ENCODE results near the gene THBD.

The THBD gene

GRCh38 chr20:23049201-23050075 is at the start of gene THBD:
TSS of gene THBD (minus strand) at chr20:23049672. CDS start at chr20:23049504, 168 bp downstream.
- H3K4me1 Mint-ChIP-seq: no peaks in the 10 kb centered on the region
- H3K9me3 Mint-ChIP-seq: peaks cover 2% of the 10 kb centered on the region
- DNase-seq (ENCODE audit: low spot score in 2 of 2) (no peak), ATAC-seq (ENCODE audit: low read depth) (no peak)
- peaks cover 19% of the 10 kb centered on the region for H3K27me3 Mint-ChIP-seq
- peaks cover 2% of the 10 kb centered on the region for H3K36me3 Mint-ChIP-seq
- no peak within 1 kb of the TSS for H3K27ac Mint-ChIP-seq
- no peak within 1 kb of the TSS for H3K4me3 Mint-ChIP-seq

- no peak overlapping the region for H3K27ac Mint-ChIP-seq
- no peaks in the 10 kb centered on the region for H3K4me1 Mint-ChIP-seq
- H3K27me3 Mint-ChIP-seq: peaks cover 8% of the 10 kb centered on the region
- H3K36me3 Mint-ChIP-seq: no peaks in the 10 kb centered on the region
- H3K9me3 Mint-ChIP-seq: no peaks in the 10 kb centered on the region
- DNase-seq (ENCODE audit: low spot score in 2 of 2): no peak
- ATAC-seq (ENCODE audit: low read depth): no peak
- H3K4me3 Mint-ChIP-seq: no peak overlapping the region
These were observed 48.4 kb upstream of the THBD start for GRCh38 chr20:23097636-23098580.

GRCh38 chr20:23096986-23097520 is 47.6 kb upstream of the THBD start:
- peaks cover 8% of the 10 kb centered on the region for H3K27me3 Mint-ChIP-seq
- no peaks in the 10 kb centered on the region for H3K9me3 Mint-ChIP-seq
- H3K4me1 Mint-ChIP-seq: no peaks in the 10 kb centered on the region
- no peak overlapping the region for H3K4me3 Mint-ChIP-seq
- no peak overlapping the region for H3K27ac Mint-ChIP-seq
- no peak for ATAC-seq (ENCODE audit: low read depth)
- no peak for DNase-seq (ENCODE audit: low spot score in 2 of 2)
- no peaks in the 10 kb centered on the region for H3K36me3 Mint-ChIP-seq

- Mint-ChIP-seq H3K27ac (no peak overlapping the region), H3K36me3 (no peaks in the 10 kb centered on the region), H3K4me3 (no peak overlapping the region), H3K4me1 (no peaks in the 10 kb centered on the region), H3K27me3 (peaks cover 8% of the 10 kb centered on the region), H3K9me3 (no peaks in the 10 kb centered on the region)
- DNase-seq (ENCODE audit: low spot score in 2 of 2): no peak
- ATAC-seq (ENCODE audit: low read depth): no peak
These were observed 46.6 kb upstream of the THBD start for GRCh38 chr20:23096097-23096496.

- H3K4me3 Mint-ChIP-seq: no peak overlapping the region
- ATAC-seq (ENCODE audit: low read depth) (no peak), DNase-seq (ENCODE audit: low spot score in 2 of 2) (no peak)
- H3K27ac Mint-ChIP-seq: no peak overlapping the region
- no peaks in the 10 kb centered on the region for H3K9me3 Mint-ChIP-seq
- no peaks in the 10 kb centered on the region for H3K36me3 Mint-ChIP-seq
- H3K27me3 Mint-ChIP-seq: peaks cover 5% of the 10 kb centered on the region
- no peaks in the 10 kb centered on the region for H3K4me1 Mint-ChIP-seq
These were observed 46.0 kb upstream of the THBD start for GRCh38 chr20:23095499-23095898.

- Mint-ChIP-seq H3K4me3 (no peak overlapping the region), H3K36me3 (no peaks in the 10 kb centered on the region)
These were observed 45.5 kb upstream of the THBD start for GRCh38 chr20:23094927-23095326.

GRCh38 chr20:23094213-23094896 is 44.9 kb upstream of the THBD start:
- ATAC-seq (ENCODE audit: low read depth): no peak
- no peaks in the 10 kb centered on the region for H3K4me1 Mint-ChIP-seq
- no peaks in the 10 kb centered on the region for H3K36me3 Mint-ChIP-seq
- no peak for DNase-seq (ENCODE audit: low spot score in 2 of 2)
- H3K4me3 Mint-ChIP-seq: no peak overlapping the region
- H3K27me3 Mint-ChIP-seq: peaks cover 4% of the 10 kb centered on the region
- H3K27ac Mint-ChIP-seq: no peak overlapping the region
- no peaks in the 10 kb centered on the region for H3K9me3 Mint-ChIP-seq

More at GRCh38 chr20:23094927-23095326, 45.5 kb upstream of the THBD start:
- ATAC-seq (ENCODE audit: low read depth) (no peak), DNase-seq (ENCODE audit: low spot score in 2 of 2) (no peak)
- H3K27ac Mint-ChIP-seq: no peak overlapping the region
- no peaks in the 10 kb centered on the region for H3K9me3 Mint-ChIP-seq
- H3K4me1 Mint-ChIP-seq: no peaks in the 10 kb centered on the region
- H3K27me3 Mint-ChIP-seq: peaks cover 4% of the 10 kb centered on the region

- Mint-ChIP-seq H3K27ac (no peak overlapping the region), H3K36me3 (no peaks in the 10 kb centered on the region), H3K9me3 (no peaks in the 10 kb centered on the region), H3K4me3 (no peak overlapping the region), H3K4me1 (no peaks in the 10 kb centered on the region), H3K27me3 (peaks cover 7% of the 10 kb centered on the region)
- DNase-seq (ENCODE audit: low spot score in 2 of 2) (no peak), ATAC-seq (ENCODE audit: low read depth) (no peak)
These were observed 44.1 kb upstream of the THBD start for GRCh38 chr20:23093613-23094012.

GRCh38 chr20:23092861-23093495 is 43.5 kb upstream of the THBD start:
- H3K27ac Mint-ChIP-seq: no peak overlapping the region
- no peaks in the 10 kb centered on the region for H3K4me1 Mint-ChIP-seq
- H3K27me3 Mint-ChIP-seq: peaks cover 5% of the 10 kb centered on the region
- H3K36me3 Mint-ChIP-seq: no peaks in the 10 kb centered on the region
- H3K4me3 Mint-ChIP-seq: no peak overlapping the region
- H3K9me3 Mint-ChIP-seq: no peaks in the 10 kb centered on the region
- ATAC-seq (ENCODE audit: low read depth) (no peak), DNase-seq (ENCODE audit: low spot score in 2 of 2) (no peak)

- Mint-ChIP-seq H3K4me3 (no peak overlapping the region), H3K4me1 (no peaks in the 10 kb centered on the region)
- no peak for DNase-seq (ENCODE audit: low spot score in 2 of 2)
These were observed 42.9 kb upstream of the THBD start for GRCh38 chr20:23092384-23092756.

GRCh38 chr20:23091721-23092383 is 42.4 kb upstream of the THBD start:
- no peaks in the 10 kb centered on the region for H3K4me1 Mint-ChIP-seq
- no peak for ATAC-seq (ENCODE audit: low read depth)
- H3K9me3 Mint-ChIP-seq: no peaks in the 10 kb centered on the region
- no peak overlapping the region for H3K27ac Mint-ChIP-seq
- H3K36me3 Mint-ChIP-seq: no peaks in the 10 kb centered on the region
- H3K4me3 Mint-ChIP-seq: no peak overlapping the region
- no peak for DNase-seq (ENCODE audit: low spot score in 2 of 2)
- H3K27me3 Mint-ChIP-seq: peaks cover 7% of the 10 kb centered on the region

More at GRCh38 chr20:23092384-23092756, 42.9 kb upstream of the THBD start:
- H3K9me3 Mint-ChIP-seq: no peaks in the 10 kb centered on the region
- H3K36me3 Mint-ChIP-seq: no peaks in the 10 kb centered on the region
- peaks cover 7% of the 10 kb centered on the region for H3K27me3 Mint-ChIP-seq
- H3K27ac Mint-ChIP-seq: no peak overlapping the region
- no peak for ATAC-seq (ENCODE audit: low read depth)

- Mint-ChIP-seq H3K9me3 (no peaks in the 10 kb centered on the region), H3K27ac (no peak overlapping the region), H3K4me1 (no peaks in the 10 kb centered on the region), H3K27me3 (peaks cover 7% of the 10 kb centered on the region), H3K4me3 (no peak overlapping the region), H3K36me3 (no peaks in the 10 kb centered on the region)
- ATAC-seq (ENCODE audit: low read depth) (no peak), DNase-seq (ENCODE audit: low spot score in 2 of 2) (no peak)
These were observed 41.4 kb upstream of the THBD start for GRCh38 chr20:23090878-23091277.

- H3K36me3 Mint-ChIP-seq: no peaks in the 10 kb centered on the region
- no peaks in the 10 kb centered on the region for H3K9me3 Mint-ChIP-seq
- DNase-seq (ENCODE audit: low spot score in 2 of 2): no peak
- no peak for ATAC-seq (ENCODE audit: low read depth)
- peaks cover 7% of the 10 kb centered on the region for H3K27me3 Mint-ChIP-seq
- no peak overlapping the region for H3K27ac Mint-ChIP-seq
- no peak overlapping the region for H3K4me3 Mint-ChIP-seq
- no peaks in the 10 kb centered on the region for H3K4me1 Mint-ChIP-seq
These were observed 40.7 kb upstream of the THBD start for GRCh38 chr20:23090147-23090546.
